K562 (cell line): ENCODE data around the gene MEX3D. TPM values are rescaled to one million over a fixed set of nuclear protein-coding genes. Genes with fewer than 3 reads are reported as not detected.

Experiments
- ATAC-seq: fragments of 200-7000 bp; cut with Tn5 transposase; 3 replicates; pipeline ENCODE4 v1.9.1; 2020; ENCODE audit warnings: moderate library complexity
- BruUV-seq: library from RNA; stranded (reverse); fragments of 400-500 nt; replicated peaks from 2 replicates; lab custom pipeline; 2021; lab: Mats Ljungman, UMichigan
- CTCF ChIA-PET: fragments of 300-600 bp; formaldehyde crosslinking; extraction: SDS; loops from one replicate; lab custom pipeline; 2021; ENCODE audit warnings: low intra/inter-chr PET ratio; lab: Yijun Ruan, JAX
- POLR2A ChIA-PET: fragments of 300-600, 350-650 bp; sonication (Branson Sonifier 250); formaldehyde crosslinking; extraction: SDS; loops from one replicate; lab custom pipeline; 2021; ENCODE audit warnings: antibody characterized with exemption, inconsistent platforms; lab: Yijun Ruan, JAX
- DNase-seq, 4 experiments: peaks; one replicate each; pipeline versions ENCODE4 v3.0.0 to v3.0.0-alpha.2; 2011 to 2018; ENCODE audit warnings: low spot score in 3 of 4, mixed read lengths in 3 of 4; ENCODE audit errors: extremely low read depth in 1 of 4
- FAIRE-seq: peaks from 2 replicates; lab custom pipeline; 2011; peaks lifted over from hg19 to GRCh38; lab: Jason Lieb, UNC
- H2AFZ ChIP-seq: 2 replicates; pipeline ENCODE4 v1.6.0; 2011; ENCODE audit warnings: low read depth, low read length, control low read depth, inconsistent platforms
- H3K27ac ChIP-seq: fragments of 200-600 bp; 3 replicates; pipeline ENCODE4 v1.8.0; 2011; ENCODE audit warnings: low read depth, mild to moderate bottlenecking, control low read depth, inconsistent platforms, low read length, moderate library complexity, mixed read lengths; ENCODE audit errors: extremely low read depth
- H3K27me3 ChIP-seq, 2 experiments: fragments of 300-600 bp in 1 of 2; 2 replicates in 1 of 2; 3 replicates in 1 of 2; pipeline versions ENCODE4 v1.6.0 to v1.8.0; 2011; ENCODE audit warnings: inconsistent platforms in 2 of 2, low read length in 2 of 2, mild to moderate bottlenecking in 1 of 2, mixed read lengths in 1 of 2, moderate library complexity in 1 of 2; ENCODE audit not compliant: control insufficient read depth in 2 of 2, insufficient read depth in 2 of 2
- H3K36me3 ChIP-seq: fragments of 300-600 bp; 3 replicates; pipeline ENCODE4 v1.8.0; 2011; ENCODE audit warnings: mild to moderate bottlenecking, low read length, inconsistent platforms; ENCODE audit not compliant: control insufficient read depth, insufficient read depth
- H3K4me1 ChIP-seq, 2 experiments: fragments of 200-600 bp in 1 of 2; replicated peaks in 1 of 2; 2 replicates in 1 of 2; 3 replicates in 1 of 2; pipeline versions ENCODE4 v1.5.1 to v1.8.0; 2011; ENCODE audit warnings: inconsistent platforms in 2 of 2, low read length in 2 of 2, mild to moderate bottlenecking in 1 of 2, mixed read lengths in 1 of 2, moderate library complexity in 1 of 2; ENCODE audit not compliant: control insufficient read depth in 2 of 2, insufficient read depth in 2 of 2
- H3K4me2 ChIP-seq: 2 replicates; pipeline ENCODE4 v1.6.1; 2011; ENCODE audit warnings: low read length, control low read depth, inconsistent platforms, mixed read lengths; ENCODE audit not compliant: insufficient read depth
- H3K4me3 ChIP-seq: fragments of 200-600 bp; sonication (generic), shearing (Covaris generic); 2 replicates; pipeline ENCODE4 v1.5.1; 2016; ENCODE audit warnings: control low read depth, inconsistent platforms
- H3K79me2 ChIP-seq: fragments of 200-600 bp; 3 replicates; pipeline ENCODE4 v1.8.0; 2011; ENCODE audit warnings: low read length, inconsistent platforms; ENCODE audit not compliant: control insufficient read depth, insufficient read depth
- H3K9ac ChIP-seq, 2 experiments: 2 replicates each; pipeline versions ENCODE4 v1.6.0 to v1.6.1; 2011; ENCODE audit warnings: low read depth in 2 of 2, low read length in 2 of 2, control low read depth in 1 of 2, inconsistent platforms in 1 of 2, mild to moderate bottlenecking in 1 of 2, mixed read lengths in 1 of 2; ENCODE audit not compliant: insufficient read depth in 1 of 2
- H3K9me1 ChIP-seq: one replicate; pipeline ENCODE4 v1.6.0; 2011; ENCODE audit warnings: inconsistent platforms, mild to moderate bottlenecking, low read length, moderate library complexity; ENCODE audit not compliant: control insufficient read depth, insufficient read depth
- H3K9me3 ChIP-seq: replicated peaks from 2 replicates; pipeline ENCODE4 v1.5.1; 2011; ENCODE audit warnings: low read depth, low read length, inconsistent platforms; ENCODE audit not compliant: control insufficient read depth, insufficient read depth
- H4K20me1 ChIP-seq: replicated peaks from 2 replicates; pipeline ENCODE4 v1.6.1; 2011; ENCODE audit warnings: low read length, inconsistent platforms, mixed read lengths; ENCODE audit not compliant: control insufficient read depth, insufficient read depth
- BCOR ChIP-seq: fragments of 450-650 bp; IDR thresholded peaks from 2 replicates; pipeline ENCODE4 v1.6.1; 2016
- CTBP1 ChIP-seq: fragments of 450-650 bp; IDR thresholded peaks from 2 replicates; pipeline ENCODE4 v1.6.1; 2016; ENCODE audit warnings: borderline replicate concordance
- DDX20 ChIP-seq: fragments of 450-650 bp; IDR thresholded peaks from 2 replicates; pipeline ENCODE4 v1.6.1; 2016; ENCODE audit warnings: missing genetic modification characterization, low read depth, mild to moderate bottlenecking, missing compliant biosample characterization, moderate library complexity
- HDGF ChIP-seq: fragments of 450-650 bp; IDR thresholded peaks from 2 replicates; pipeline ENCODE4 v1.6.1; 2016
- KAT2B ChIP-seq: IDR thresholded peaks from one replicate; pipeline ENCODE4 v1.6.1; 2012; ENCODE audit warnings: low read depth, mild to moderate bottlenecking, control low read depth, inconsistent platforms, low read length, moderate library complexity
- NCOA4 ChIP-seq: fragments of 450-650 bp; IDR thresholded peaks from 2 replicates; pipeline ENCODE4 v1.6.1; 2018; ENCODE audit warnings: mild to moderate bottlenecking; ENCODE audit not compliant: partially characterized antibody
- NFE2 ChIP-seq: IDR thresholded peaks from 2 replicates; pipeline ENCODE4 v1.6.1; 2014; ENCODE audit warnings: antibody characterized with exemption, low read depth
- POLR2B ChIP-seq: fragments of 450-650 bp; IDR thresholded peaks from 2 replicates; pipeline ENCODE4 v1.6.1; 2018; ENCODE audit warnings: low read depth; ENCODE audit not compliant: partially characterized antibody
- PURB ChIP-seq: sonication (generic); formaldehyde crosslinking; IDR thresholded peaks from 2 replicates; pipeline ENCODE4 v1.9.0; 2021; ENCODE audit warnings: low read depth, mild to moderate bottlenecking, missing genetic modification reagents
- SIN3B ChIP-seq: fragments of 450-650 bp; IDR thresholded peaks from 2 replicates; pipeline ENCODE4 v1.6.1; 2017; ENCODE audit warnings: low read depth, mild to moderate bottlenecking, moderate library complexity
- SNAPC5 ChIP-seq: fragments of 250-450 bp; sonication (Bioruptor Pico); IDR thresholded peaks from 2 replicates; pipeline ENCODE4 v1.8.0; 2021; ENCODE audit warnings: moderate library complexity, mild to moderate bottlenecking, inconsistent platforms
- U2AF1 ChIP-seq: fragments of 200-400 bp; formaldehyde crosslinking; optimal IDR thresholded peaks from 2 replicates; pipeline ENCODE3; 2017; ENCODE audit warnings: mild to moderate bottlenecking, low read depth, low read length, moderate library complexity
- ZNF217 ChIP-seq: sonication (generic); formaldehyde crosslinking; IDR thresholded peaks from 2 replicates; pipeline ENCODE4 v1.8.0; 2022; ENCODE audit warnings: mild to moderate bottlenecking, missing genetic modification reagents
- ZNF384 ChIP-seq: IDR thresholded peaks from 2 replicates; pipeline ENCODE4 v1.6.1; 2012; ENCODE audit warnings: low read depth, low read length, improper control_type of control experiment
- ZNF408 ChIP-seq: fragments of 250-450 bp; sonication (Bioruptor Pico); IDR thresholded peaks from 2 replicates; pipeline ENCODE4 v1.4.0; 2020; ENCODE audit warnings: low read depth, mild to moderate bottlenecking, moderate library complexity
- ZNF764 ChIP-seq: fragments of 250-450 bp; sonication (Bioruptor Pico); IDR thresholded peaks from 2 replicates; pipeline ENCODE4 v1.4.0; 2020; ENCODE audit warnings: low read depth, mild to moderate bottlenecking, moderate library complexity
- ZNF766 ChIP-seq: fragments of 200-800 bp; sonication (Bioruptor generic); conservative IDR thresholded peaks from 2 replicates; pipeline ENCODE4 v1.6.1; 2016; ENCODE audit warnings: missing genetic modification characterization, missing compliant biosample characterization
- WGBS: fragments of 100-300 bp; shearing (Covaris generic); methylation state at CpG from one replicate; pipeline ENCODE4 v1.1.6; 2016; ENCODE audit warnings: low coverage, mixed read lengths; ENCODE audit not compliant: insufficient coverage; ENCODE audit errors: missing lambda C conversion rate; 5-methylcytosine and 5-hydroxymethylcytosine counted together
- in situ Hi-C: fragments of 300-500 bp; cut with MboI; formaldehyde crosslinking; loops from 4 replicates; pipeline ENCODE4 v1.15.0; 2018; ENCODE audit warnings: inconsistent platforms, mixed read lengths
- intact Hi-C: fragments of 100-400 bp; cut with micrococcal nuclease; formaldehyde crosslinking; loops from 2 replicates; pipeline ENCODE4 v1.14.2; 2022
- polyA plus RNA-seq, 8 experiments: library from polyadenylated mRNA; depleted of rRNA in 4 of 8; stranded (reverse) in 5 of 8; unstranded in 3 of 8; fragments of >200 nt; fragmentation: Nextera tagmentation in 2 of 8; fragmentation: Illumina TruSeq in 1 of 8; extraction: Ambion mirVana in 2 of 8; extraction: Trizol in 1 of 8; gene quantifications; 2 replicates each; pipeline versions ENCODE4 v1.2.1 to v1.2.3, GENCODE V29; 2011 to 2014; ENCODE audit warnings: inconsistent platforms in 1 of 8, missing spikeins in 1 of 8
- total RNA-seq, 7 experiments: library from RNA; depleted of rRNA in 6 of 7; stranded (reverse); fragments of >200 nt in 6 of 7; fragmentation: Illumina TruSeq in 2 of 7; extraction: Trizol in 2 of 7; gene quantifications; 2 replicates each; pipeline versions ENCODE4 v1.2.1 to v1.2.3, GENCODE V29; 2011 to 2021; ENCODE audit warnings: low replicate concordance in 1 of 7
- TF ChIP-seq, protein P1 (sequence below), 2 experiments: fragments of 450-650 bp; IDR thresholded peaks; 2 replicates each; pipeline ENCODE4 v1.6.1; 2016

The MEX3D gene
- total and polyA plus RNA-seq, 9 of the 15 experiments (the other 6 are each of a cell fraction or from before 2014, with no cell fraction given) = 1.7 to 39.3 (median 5.7) TPM

DNA sequence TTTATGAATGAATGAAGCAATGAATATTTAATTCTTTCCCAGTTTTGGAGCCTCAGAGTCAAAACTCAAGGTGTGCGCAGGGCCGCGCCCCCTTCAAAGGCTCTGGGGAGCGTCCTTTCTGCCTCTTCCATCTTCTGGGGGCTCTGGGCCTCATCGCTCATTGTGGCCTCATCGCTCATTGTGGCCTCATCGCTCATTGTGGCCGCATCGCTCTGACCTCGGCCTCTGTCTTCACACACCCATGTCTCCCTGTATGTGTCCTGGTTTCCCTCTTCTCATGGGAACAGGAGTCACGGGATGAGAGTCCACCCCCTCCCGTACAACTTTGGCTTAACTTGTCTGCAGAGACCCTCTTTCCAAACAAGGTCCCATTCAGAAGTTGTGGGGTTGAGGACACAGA is 3.2 kb upstream of the MEX3D start (continued):
- TF ChIP-seq ZNF408 (CRISPR knock-in tag) = no peak
- TF ChIP-seq POLR2B = no peak

GRCh38 chr19:1570836-1571235 is 2.7 kb upstream of the MEX3D start:
- in situ Hi-C loops = no loop called here
- FAIRE-seq = no peak
- TF ChIP-seq ZNF766 (CRISPR knock-in tag) (no peak), ZNF384 (no peak), DDX20 (tag) (no peak), PURB (CRISPR knock-in tag) (no peak), CTBP1 (no peak), BCOR (no peak), HDGF (no peak), SNAPC5 (CRISPR knock-in tag) (no peak), ZNF217 (CRISPR knock-in tag) (no peak), NCOA4 (no peak), ZNF764 (CRISPR knock-in tag) (no peak), KAT2B (no peak), NFE2 (no peak), U2AF1 (no peak), SIN3B (no peak)
- TF ChIP-seq, protein P1, sequence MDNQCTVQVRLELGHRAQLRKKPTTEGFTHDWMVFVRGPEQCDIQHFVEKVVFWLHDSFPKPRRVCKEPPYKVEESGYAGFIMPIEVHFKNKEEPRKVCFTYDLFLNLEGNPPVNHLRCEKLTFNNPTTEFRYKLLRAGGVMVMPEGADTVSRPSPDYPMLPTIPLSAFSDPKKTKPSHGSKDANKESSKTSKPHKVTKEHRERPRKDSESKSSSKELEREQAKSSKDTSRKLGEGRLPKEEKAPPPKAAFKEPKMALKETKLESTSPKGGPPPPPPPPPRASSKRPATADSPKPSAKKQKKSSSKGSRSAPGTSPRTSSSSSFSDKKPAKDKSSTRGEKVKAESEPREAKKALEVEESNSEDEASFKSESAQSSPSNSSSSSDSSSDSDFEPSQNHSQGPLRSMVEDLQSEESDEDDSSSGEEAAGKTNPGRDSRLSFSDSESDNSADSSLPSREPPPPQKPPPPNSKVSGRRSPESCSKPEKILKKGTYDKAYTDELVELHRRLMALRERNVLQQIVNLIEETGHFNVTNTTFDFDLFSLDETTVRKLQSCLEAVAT (IDR thresholded peaks at IDR 0.05) = no peak

More at GRCh38 chr19:1570836-1571235, 2.7 kb upstream of the MEX3D start:
- WGBS = 83% methylated on average over 13 of the region's 13 CpGs
- ChIA-PET CTCF (interaction anchor here (0.7 kb wide), 1 partner anchor 54 kb away, joined by 3 read pairs; no protein-coding TSS in a partner anchor), POLR2A (no interaction called here)
- Histone ChIP-seq H3K27me3 (no peaks in the 10 kb centered on the region), H3K79me2 (peaks cover 15% of the 10 kb centered on the region), H3K4me1 (peaks cover 12 to 54% of the 10 kb centered on the region in 2 experiments), H3K36me3 (no peaks in the 10 kb centered on the region), H3K4me2 (no peak overlapping the region), H3K9ac (no peak overlapping the region), H3K27ac (no peak overlapping the region), H3K9me3 (no peaks in the 10 kb centered on the region), H3K4me3 (no peak overlapping the region), H4K20me1 (peaks cover 2% of the 10 kb centered on the region), H2AFZ (no peak overlapping the region), H3K9me1 (no peaks in the 10 kb centered on the region)
- BruUV-seq = no TSS peak
- ATAC-seq (no peak), DNase-seq (no peak)
- intact Hi-C loops = no loop called here
